NCI-H69 (cell line): ENCODE data around the gene ERICH6.

ENCODE experiments used
- DNase-seq: peaks from one replicate; lab custom pipeline; 2025; lab: John Stamatoyannopoulos, UW

ERICH6 gene

DNA sequence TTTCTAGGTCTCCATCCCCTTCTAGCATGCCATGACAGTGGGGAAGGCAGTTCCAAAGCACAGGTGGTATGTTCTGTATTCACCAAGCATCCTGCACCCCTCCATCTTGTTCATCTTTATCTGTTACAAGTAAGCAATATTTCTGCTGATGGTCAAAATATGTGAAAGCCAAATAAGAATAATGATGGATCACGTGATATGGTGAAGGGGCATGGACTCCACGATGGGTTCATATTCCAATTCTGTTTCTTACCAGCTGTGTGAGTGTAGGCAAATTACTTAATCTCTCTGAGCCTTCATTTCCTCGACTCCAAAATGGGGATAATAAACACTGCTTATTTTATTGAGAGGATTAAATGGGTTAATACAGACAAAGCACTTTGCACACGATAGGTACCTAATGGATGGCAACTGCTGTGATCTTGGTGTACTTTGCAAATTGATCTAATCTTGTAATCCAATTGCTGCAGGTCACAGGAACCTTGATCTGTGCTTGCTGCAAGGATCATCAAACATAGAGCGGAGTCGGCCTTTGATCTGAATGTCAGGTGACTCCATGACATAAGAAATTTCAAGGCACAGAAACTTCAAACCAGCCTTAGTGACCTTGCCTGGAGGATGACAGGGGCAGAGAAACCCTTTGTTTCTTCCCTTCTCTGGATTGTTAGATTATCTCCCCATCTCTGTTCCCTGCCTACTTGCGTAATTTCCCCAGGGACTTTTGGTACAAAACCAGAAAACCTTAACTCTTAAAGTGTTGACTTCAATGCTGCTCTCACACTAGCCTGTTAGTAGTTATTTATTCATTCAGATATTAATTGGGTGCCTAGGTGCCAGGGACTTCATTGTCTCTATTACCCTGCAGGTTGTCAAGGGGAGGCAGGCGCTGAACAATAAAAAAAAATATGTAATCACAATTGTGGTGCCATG lies 33.4 kb upstream of the ERICH6 start:
- DNase-seq = no peak

DNA sequence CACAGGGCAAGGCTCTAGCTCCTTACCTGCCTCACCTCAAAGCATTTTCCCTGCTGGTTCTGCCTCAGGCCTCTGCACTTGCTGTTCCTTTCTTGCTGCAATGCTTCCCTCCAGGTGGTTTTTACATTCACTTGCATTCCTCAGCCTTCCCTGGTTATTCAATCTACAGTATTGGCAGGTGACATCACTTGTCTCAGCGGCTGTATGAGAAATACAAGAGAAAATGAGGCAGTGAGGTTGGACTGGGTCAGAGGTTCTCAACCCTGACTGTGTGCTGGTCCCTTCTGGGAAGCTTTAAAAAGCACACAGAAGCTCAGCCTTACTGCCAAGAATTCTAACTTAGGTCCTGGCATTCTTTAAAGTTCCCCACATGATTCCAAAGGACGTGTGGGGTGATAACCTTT lies 32.6 kb upstream of the ERICH6 start:
- DNase-seq = no peak

DNA sequence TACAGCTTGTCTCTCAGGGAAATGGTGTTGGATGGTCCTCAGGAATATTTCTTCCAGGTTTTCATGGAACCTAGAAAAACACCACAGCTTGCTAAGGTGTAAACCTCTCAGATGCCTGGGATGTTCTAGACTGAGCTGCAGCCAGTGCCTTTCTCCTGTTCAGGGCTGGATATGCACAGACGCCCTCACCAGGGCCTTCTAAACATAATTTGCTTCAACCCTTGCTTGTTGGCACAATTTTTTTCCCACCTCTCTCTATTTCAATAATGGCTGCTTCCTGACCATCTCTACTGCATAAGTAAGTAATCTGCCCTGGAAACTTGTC lies 31.0 kb upstream of the ERICH6 start:
- DNase-seq = no peak

DNA sequence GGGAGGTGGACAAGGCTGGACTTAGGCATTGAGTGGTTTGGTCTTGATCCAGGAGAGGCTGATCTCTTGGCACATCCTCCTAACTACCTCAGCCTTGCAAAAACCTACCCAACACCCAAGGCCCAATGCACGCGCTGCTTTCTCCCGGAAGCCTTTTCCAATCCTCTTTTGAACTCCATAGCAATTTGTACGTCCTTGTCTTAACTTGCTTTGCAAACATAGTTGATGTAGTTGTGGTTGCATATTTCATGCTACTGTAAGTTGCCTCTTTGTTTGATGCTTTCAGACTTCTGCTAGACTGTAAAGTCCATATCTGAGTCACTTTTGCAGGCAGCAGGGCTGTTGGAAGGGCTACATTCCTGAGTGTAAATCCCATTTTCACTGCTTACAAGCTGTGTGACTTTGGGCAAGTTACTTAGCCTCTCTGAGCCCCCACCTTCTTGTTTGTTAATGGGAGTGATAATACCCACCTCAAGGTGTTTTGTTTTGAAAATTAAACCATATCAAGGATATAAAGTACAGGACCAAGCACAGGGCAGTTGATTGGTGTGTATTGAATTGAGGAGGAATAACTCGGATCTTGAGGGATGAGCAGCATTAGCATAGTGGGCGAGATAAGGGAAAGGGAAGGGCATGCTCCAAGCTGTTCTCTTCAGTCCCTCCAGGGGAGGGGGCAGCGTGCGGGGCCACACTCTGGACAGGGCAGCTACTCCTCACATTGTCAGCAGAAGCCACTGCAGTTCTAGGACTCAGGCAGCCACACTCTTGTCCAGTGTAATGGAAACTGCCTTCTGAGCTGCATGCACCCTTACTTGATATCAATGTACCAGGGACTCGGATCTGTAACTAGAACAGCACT lies 30.4 kb upstream of the ERICH6 start:
- no peak for DNase-seq

DNA sequence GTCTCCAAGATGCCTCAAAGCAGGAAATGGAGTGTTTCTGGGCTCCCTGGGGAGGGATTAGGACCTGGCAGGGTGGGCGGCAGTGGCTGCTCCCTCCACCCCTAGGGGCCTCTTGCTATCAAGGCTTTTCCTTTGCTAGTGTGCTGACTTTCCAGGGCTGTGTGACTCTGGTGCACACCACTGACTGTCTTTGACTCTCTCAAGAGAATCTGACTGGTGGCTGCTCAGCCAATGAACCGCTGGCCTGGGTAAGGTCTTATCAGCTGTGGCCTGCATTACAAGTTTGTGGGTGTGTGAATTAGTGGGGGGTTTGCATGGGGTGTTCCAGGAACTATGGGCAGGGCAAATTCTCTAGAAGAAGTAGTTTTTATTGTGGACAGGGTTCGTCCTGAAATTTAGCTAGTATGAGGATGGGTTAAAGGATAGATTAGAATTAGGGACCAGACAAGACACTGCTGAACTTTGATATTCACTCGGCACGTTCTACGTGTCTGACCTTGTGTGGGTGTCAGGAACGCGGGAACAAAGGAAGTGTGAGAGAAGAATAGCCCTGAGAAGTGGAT lies 29.7 kb upstream of the ERICH6 start:
- DNase-seq = peak; percentile 2

DNA sequence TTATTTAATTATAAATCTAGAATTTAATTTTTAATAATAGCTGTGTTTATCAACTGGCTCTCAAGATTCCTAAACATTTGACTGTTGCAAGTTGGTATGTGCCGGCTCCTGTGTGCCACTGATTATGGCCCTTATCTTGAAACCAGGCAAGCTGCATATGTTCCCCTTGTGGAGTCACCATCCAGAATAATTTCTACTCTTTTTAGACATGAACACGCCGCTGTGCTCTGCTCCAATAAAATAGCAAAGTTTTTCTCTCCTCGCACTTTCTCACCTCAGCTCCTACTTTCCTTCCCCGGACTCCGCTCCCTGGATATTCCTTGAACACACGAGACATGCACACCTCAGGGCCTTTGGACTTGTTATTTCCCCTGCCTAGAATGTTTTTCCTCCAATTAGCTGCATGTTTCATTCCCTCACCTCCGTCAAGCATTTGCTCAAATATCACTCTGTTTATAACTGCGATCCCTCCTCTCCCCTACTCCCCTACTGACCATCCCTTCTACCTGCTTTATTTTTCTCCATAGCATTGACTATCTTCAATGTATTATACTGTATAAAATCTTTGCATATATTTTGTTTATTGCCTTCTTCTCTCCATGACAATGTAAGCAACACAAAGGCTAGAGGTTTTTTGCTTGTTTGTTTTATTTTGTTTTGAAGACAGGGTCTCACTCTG lies 26.1 kb upstream of the ERICH6 start:
- DNase-seq = no peak

DNA sequence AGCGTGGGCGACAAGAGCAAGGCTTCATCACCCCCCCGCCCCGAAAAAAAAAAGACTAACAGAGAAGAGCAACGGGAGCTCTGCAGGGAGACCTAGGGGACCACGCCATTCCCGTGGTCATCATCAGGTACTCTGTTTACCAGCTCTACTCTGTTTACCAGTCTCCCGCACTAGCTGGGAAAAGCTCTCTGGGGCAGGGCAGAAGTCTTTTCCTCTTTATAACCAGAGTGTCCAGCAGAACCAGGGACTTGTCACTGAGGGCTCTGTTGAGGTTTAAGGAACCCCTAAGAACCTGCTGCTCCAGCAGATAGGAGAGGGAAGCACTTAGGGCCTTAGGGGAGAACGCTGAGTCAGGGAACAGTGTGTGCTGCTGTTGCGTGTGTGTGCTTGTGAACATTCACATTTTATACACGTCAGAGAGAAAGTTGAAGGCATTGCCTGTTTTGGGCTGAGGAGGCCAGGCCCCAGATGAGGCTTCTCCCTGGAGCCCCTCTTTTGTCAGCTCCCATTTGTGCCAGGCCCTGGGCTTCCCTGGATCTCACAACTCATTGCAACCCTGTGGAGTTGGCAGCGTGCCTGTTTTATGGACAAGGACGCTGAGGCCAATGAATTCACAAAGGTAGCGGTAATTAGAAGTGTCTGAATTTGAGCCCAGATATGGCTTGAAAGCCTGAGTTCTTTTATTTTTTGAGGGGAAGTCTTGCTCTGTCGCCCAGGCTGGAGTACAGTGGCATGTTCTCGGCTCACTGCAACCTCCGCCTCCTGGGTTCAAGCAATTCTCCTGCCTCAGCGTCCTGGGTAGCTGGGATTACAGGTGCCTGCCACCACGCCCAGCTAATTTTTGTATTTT lies 24.2 kb upstream of the ERICH6 start:
- DNase-seq = peak; percentile 26

DNA sequence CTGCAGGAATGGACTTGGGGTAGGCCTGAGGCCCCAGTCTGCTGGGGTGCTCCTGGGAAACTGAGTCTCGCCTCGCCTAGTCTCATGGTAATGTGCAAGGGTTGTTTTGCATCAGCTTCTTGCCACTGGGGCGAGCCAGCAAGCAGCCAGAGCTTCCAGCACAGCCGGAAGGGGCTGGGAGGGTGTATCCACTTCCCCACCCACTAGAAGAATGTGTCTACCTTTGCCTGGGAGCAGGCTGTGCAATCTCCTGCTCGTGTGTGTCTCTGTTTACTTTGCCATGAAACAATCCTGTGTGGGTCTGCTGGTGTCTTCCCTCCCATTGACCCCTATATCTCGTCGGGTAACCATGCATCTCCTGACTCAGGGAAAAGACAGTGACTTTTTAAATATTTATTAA lies 21.8 kb upstream of the ERICH6 start:
- no peak for DNase-seq

DNA sequence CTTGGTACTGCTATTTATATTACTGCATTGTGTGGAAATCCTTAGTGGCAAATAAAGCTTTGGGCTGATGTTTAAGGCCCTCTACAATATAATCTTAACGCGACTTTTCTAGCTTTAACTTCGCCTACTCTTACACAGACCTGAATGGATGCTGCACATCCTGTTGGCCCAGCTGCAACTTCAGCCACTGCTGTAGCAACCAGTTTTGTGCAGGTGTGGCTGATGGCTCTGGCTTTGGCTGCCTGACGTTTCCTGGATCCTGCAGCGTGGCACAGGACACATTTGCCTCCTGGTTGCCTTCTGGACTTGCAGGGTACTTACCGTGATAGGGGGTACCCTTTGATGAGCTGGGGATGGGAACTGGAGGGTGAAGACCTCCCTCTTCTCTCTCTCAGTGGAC lies 20.2 kb upstream of the ERICH6 start:
- DNase-seq = no peak

DNA sequence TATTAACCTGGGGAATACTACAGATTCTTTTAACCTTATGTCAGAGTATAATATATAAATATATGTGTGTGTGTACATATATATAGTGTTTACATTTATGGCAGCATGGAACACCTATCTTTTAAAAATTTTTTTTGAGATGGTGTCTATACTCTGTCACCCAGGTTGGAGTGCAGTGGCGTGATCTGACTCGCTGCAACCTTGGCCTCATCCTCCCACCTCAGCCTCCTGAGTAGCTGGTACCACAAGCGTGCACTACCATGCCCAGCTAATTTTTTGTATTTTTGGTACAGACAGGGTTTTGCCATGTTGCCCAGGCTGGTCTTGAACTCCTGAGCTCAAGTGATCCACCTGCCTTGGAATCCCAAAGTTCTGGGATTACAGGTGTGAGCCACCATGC lies 18.5 kb upstream of the ERICH6 start:
- DNase-seq = no peak

DNA sequence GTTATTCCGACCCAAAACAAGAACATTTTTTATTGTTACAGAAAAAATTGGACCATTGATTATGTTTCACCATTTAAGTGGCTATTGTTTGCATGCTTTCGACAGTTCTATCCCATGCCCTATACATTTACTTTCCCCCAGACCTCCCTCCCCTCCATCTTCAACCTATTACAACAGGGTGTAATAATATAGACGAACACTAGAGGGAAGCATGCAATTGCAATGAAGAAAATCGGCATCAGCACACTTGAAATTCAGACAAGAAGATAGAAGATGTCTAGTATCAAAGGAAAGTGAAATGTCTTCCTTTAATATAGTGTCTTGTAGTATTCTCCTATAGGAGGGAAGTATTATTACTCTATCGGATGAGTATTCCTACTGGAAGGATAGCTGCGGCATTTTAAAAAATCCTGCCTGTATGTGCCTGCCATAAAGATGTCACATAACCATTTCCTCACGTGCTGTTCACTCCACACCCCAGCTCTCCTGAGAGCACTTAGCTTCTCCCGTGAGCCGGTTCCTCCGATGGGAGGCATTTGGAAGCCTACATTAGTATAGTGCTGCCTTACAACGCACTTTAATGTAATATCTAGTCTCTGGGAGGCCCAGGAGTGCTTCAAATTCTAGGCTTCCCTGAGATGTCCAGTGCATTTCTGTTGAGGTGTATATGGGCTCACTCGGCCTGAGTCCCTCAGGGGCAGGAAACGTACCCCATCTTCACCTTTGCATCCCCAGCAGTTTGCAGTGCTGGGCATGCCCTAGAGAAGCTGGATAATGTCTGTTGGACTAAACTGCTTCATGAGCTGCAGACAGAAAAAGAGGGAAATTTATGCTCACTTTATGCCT lies 17.8 kb upstream of the ERICH6 start:
- peak; percentile 63 for DNase-seq

DNA sequence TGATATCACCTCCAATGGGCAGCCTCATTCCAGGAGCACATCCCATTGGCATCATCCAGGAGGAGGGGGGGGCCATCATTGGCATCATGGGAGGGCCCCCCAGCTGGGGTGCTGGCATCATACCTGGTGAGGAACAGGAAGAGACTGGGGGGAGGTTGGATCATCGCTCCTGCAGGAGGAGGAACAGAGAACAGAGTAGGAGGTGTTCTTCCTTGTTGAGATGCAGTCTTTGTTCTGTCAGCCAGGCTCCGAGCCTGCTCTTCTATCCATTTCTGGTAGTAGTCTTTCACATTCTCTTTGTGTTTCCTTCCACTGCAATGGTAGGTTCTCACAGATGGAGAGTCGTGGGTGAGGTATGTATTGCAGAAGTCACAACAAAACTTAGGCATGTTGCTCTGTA lies 16.7 kb upstream of the ERICH6 start:
- no peak for DNase-seq

DNA sequence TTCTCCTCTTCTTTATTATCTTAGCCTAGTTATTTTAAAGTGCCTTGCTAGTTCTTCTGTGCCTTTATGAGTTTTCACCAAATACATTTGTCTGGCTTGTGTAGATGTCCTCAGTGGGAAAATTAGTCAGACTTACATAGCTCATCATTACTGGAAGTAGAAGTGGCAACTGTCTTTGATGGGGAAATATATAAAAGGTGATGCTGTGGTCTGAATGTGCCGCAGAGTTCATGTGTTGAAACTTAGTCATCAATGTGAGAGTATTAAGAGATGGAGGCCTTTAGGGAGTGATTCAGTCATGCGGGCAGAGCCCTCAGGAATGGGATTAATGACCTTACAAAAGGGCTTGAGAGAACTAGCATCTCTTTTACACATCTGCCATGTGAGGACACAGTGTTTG lies 6.4 kb upstream of the ERICH6 start:
- no peak for DNase-seq

DNA sequence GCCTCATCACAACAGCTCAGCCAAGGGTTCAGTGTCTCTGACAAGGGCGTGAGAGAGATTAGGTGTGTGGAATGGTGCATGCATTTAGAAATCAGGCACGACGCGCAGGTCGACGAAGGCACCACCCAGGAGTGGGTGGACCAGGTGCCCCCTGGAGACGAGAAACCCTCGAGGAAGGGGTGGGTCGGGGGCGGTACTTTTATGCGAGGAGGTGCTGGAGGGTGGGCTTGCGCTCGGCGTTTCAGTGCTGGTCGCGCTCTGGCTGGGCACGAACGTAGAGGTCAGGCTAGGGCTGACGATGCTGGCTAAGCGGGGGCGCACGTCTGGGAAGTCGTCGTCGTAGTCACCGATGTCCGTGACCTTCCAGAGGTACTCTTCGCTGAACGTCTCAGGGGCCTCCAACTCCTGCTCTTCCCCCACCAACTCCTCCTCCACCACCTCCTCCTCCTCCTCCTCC lies 393 bp downstream of the ERICH6 start:
- DNase-seq = peak; percentile 54

DNA sequence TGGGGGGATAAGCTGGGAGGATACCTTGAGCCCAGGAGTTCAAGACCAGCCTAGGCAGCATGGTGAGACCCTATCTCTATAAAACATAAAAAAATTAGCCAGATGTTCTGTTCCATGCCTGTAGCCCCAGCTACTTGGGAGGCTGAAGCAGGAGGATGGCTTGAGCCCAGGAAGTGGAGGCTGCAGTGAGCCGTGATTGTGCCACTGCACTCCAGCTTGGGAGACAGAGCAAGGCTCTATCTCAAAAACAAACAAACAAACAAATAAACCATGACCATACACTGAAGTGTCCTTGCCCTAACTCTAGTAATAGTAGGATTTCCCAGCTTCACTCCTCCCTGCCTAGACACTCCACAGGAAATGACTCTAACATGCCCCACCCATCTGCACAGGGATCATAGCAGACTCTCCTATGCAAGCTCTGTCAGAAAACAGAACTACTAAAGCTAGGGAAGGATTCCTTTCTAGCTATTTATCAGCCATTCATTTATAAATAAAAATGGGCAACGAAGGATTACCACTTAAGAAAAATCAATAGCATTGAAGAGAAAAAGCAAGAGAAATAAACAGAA lies 4.6 kb downstream of the ERICH6 start:
- peak; percentile 18 for DNase-seq

DNA sequence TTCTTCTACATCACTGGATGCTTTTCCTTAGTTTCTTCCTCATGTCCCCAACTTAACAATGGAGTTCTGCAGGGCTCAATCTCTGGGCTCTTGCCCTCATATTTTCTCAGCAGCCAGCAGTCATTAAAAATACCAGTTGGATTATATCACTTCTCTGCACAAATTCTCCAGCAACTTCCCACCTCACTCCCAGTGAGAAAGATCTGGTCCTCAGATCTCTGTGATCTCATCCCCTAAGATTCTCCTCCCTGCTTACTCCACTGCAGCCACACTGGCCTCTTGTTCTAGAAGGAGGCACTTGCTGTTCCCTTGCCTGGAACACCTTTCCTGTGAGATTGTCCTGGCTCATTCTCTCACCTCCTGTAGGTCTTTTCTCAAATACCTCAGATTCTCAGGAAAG lies 6.1 kb downstream of the ERICH6 start:
- DNase-seq = no peak

DNA sequence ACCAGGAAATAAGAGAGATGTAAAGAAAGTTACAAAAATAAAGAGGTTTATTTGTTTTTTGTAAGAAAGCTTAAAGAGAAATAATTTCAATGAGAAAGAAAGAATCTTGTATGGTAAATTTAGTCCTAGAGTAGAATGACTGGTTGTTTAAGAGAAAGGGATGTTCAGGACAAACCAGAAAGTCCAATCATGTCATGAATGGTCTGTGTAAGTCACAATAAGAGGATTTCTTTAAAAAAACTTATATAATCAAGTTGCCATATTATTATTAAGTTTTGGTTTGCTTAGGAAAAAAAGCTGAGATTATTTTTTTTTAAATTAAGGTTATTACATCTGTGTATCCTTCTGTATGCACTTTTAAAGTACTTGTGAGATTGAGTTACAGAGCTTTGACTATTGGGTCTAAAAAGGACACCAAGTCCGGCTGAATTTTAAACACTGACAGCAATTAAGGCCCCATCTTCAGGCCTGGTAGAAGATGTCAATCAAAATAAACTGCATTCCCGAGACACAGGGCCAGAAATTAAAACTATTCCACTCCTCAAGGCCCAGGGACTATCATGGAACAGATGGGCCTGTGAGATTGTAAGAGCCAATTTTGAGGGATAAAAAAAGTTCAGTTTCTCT lies 12.2 kb downstream of the ERICH6 start:
- DNase-seq = no peak

DNA sequence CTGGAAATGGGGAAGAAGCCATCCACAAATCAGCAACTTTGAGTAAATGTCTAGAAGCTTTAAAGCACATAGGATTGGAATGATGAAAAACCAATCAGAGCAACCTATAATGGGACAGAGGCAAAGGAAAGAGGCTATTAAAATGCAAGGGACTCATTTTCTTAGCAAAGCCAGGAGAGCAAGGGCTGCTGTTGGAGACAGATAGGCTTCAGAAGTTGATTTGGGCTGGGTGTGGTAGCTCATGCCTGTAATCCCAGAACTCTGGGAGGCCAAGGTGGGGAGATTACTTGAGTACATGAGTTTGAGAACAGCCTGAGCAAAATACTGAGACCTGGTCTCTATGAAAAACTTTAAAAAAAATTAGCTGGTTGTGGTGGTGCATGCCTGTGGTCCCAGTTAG lies 16.1 kb downstream of the ERICH6 start:
- no peak for DNase-seq

DNA sequence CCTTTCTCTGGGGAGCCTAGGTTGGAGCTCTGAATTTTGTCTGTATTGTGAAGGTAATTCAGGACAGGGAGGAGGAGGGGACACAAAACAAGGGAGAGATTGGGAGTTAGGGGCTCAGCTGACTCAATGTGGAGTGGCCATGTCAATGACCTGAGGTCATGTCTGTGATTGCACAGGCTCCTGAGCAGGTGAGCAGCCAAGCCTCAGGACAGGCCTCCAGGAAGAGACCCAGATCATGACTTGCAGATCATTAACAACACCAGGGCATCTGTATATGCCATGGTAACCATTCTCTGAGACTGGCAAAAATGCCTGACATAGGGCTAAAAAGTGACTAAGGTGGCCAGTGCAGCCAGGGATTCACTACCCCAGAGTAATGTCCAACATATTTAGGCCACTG lies 20.9 kb downstream of the ERICH6 start:
- no peak for DNase-seq

DNA sequence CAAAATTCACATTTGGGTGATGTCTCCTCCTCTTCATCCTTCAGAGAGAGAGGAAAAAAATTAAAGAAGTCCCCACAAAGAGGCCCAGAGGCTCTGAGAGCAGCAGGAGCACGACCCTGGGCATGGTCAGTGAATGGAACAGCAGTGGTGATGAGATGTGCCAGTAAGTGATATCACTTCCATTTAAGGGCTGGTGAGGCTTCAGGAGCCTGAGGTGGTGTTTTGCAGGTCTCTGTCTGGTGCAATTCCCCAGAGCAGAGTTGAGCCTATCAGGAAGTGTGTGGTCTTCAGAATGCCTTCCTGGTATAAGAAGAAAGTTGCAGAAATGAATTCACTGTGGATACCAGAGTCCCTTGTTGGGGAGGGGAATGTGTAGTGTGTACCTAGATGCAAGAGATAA lies 21.4 kb downstream of the ERICH6 start:
- DNase-seq = no peak
